ENCODE data around the gene ADAM10.

GRCh38 chr15:58742819-58743502 lies 6.5 kb downstream of the ADAM10 start:
- no peak for TF ChIP-seq CTCF (IDR thresholded peaks at IDR 0.05)
- TF ChIP-seq NRF1 (IDR thresholded peaks at IDR 0.05; ENCODE audit: low read depth, low read length): no peak
- no peak for TF ChIP-seq JUND (IDR thresholded peaks at IDR 0.05)
- TF ChIP-seq SIN3A (IDR thresholded peaks at IDR 0.05; ENCODE audit: borderline replicate concordance, low read depth, low read length): no peak
- no peak for TF ChIP-seq RFX5 (IDR thresholded peaks at IDR 0.05; ENCODE audit: low read length)

Data from SK-N-SH (cell line).